ENCODE results near the gene TTLL3. TPM values are rescaled to one million over a fixed set of nuclear protein-coding genes. Genes with fewer than 3 reads are reported as not detected.

Gene TTLL3
- total and polyA plus RNA-seq, 7 donors: 2.9 to 19.0 (median 6.4) TPM

- DNase-seq (no peak), ATAC-seq (no peak)
- 76 to 83% (median 77%) methylated on average over 6 of the region's 6 CpGs for WGBS, 3 donors
- Histone ChIP-seq H3K4me1 (peaks cover 12% of the 10 kb centered on the region), H3K36me3 (ENCODE audit: insufficient read depth in 1 of 2, low read depth in 1 of 2) (peaks cover 16 to 82% of the 10 kb centered on the region in 2 donors), H3K4me3 (no peak overlapping the region), H3K27ac (no peak overlapping the region), H3K9me3 (no peaks in the 10 kb centered on the region), H3K27me3 (ENCODE audit: insufficient read depth in 3 of 3, low read length in 2 of 3) (no peaks in the 10 kb centered on the region)
- intact Hi-C loops (cut with DNase I): loop anchor here in 1 of 2 donors (5.0 kb wide), 1 partner anchor 35 kb away; no protein-coding TSS in a partner anchor
- TF ChIP-seq CTCF (IDR thresholded peaks at IDR 0.05): no peak
Observed at GRCh38 chr3:9787714-9788113, 22.3 kb upstream of the TTLL3 start.

- intact Hi-C loops (cut with DNase I): no loop called here
- H3K27me3 ChIP-seq (ENCODE audit: insufficient read depth in 3 of 3, low read length in 2 of 3): no peaks in the 10 kb centered on the region
- H3K4me3 ChIP-seq: no peak overlapping the region
- no peak for TF ChIP-seq CTCF (IDR thresholded peaks at IDR 0.05)
- 79 to 81% (median 81%) methylated on average over 11 of the region's 11 CpGs for WGBS, 3 donors
- peaks cover 8 to 65% of the 10 kb centered on the region in 2 donors for H3K36me3 ChIP-seq (ENCODE audit: insufficient read depth in 1 of 2, low read depth in 1 of 2)
- H3K4me1 ChIP-seq: peaks cover 24% of the 10 kb centered on the region
- H3K27ac ChIP-seq: peak overlapping the region; percentile 95
- ATAC-seq: no peak
- H3K9me3 ChIP-seq: no peaks in the 10 kb centered on the region
- no peak for DNase-seq
Observed at GRCh38 chr3:9791127-9791526, 18.9 kb upstream of the TTLL3 start.

- Histone ChIP-seq H3K4me1 (peaks cover 24% of the 10 kb centered on the region), H3K9me3 (no peaks in the 10 kb centered on the region), H3K27me3 (ENCODE audit: insufficient read depth in 3 of 3, low read length in 2 of 3) (no peaks in the 10 kb centered on the region), H3K4me3 (peak overlapping the region; percentile 87), H3K27ac (peak overlapping the region; percentile 95), H3K36me3 (ENCODE audit: insufficient read depth in 1 of 2, low read depth in 1 of 2) (peaks cover 5 to 59% of the 10 kb centered on the region in 2 donors)
- 14 to 16% (median 16%) methylated on average over 14 of the region's 14 CpGs for WGBS, 3 donors
- no peak for TF ChIP-seq CTCF (IDR thresholded peaks at IDR 0.05)
- DNase-seq (no peak), ATAC-seq (no peak)
- intact Hi-C loops (cut with DNase I): no loop called here
Observed at GRCh38 chr3:9791790-9792404, 18.2 kb upstream of the TTLL3 start.

GRCh38 chr3:9792405-9793160 lies 17.5 kb upstream of the TTLL3 start, which contains the start of the genes ARPC4 and TADA3:
Gene ARPC4 (plus strand): TSS chr3:9793082. CDS start chr3:9793122, 40 bp downstream.
Gene TADA3 (minus strand): TSS chr3:9792473. CDS start chr3:9791466, 1,007 bp downstream.
- intact Hi-C loops (cut with DNase I): no loop called here
- DNase-seq (peak; percentile 94 to 96), ATAC-seq (peak; percentile 93 to 94 (median 94))

More at GRCh38 chr3:9792405-9793160, 17.5 kb upstream of the TTLL3 start, which contains the start of the genes ARPC4 and TADA3:
- H3K36me3 ChIP-seq (ENCODE audit: insufficient read depth in 1 of 2, low read depth in 1 of 2): peaks cover 5 to 59% of the 10 kb centered on the region in 2 donors
- H3K27ac ChIP-seq: peak within 1 kb of the TSS; percentile 95
- H3K9me3 ChIP-seq: no peaks in the 10 kb centered on the region
- 1% methylated on average over 61 to 65 of the region's 65 CpGs for WGBS, 3 donors
- no peak for TF ChIP-seq CTCF (IDR thresholded peaks at IDR 0.05)
- no peaks in the 10 kb centered on the region for H3K27me3 ChIP-seq (ENCODE audit: insufficient read depth in 3 of 3, low read length in 2 of 3)
- peaks cover 24% of the 10 kb centered on the region for H3K4me1 ChIP-seq
- peak within 1 kb of the TSS; percentile 87 for H3K4me3 ChIP-seq
